GM19193 (cell line): ENCODE results near the gene ANTXR1.

Experiments used
- POLR2A ChIP-seq: IDR thresholded peaks from 4 replicates; pipeline ENCODE4 v1.6.1; 2011; ENCODE audit not compliant: insufficient read depth, insufficient read length; ENCODE audit errors: extremely low read depth

The ANTXR1 gene

DNA sequence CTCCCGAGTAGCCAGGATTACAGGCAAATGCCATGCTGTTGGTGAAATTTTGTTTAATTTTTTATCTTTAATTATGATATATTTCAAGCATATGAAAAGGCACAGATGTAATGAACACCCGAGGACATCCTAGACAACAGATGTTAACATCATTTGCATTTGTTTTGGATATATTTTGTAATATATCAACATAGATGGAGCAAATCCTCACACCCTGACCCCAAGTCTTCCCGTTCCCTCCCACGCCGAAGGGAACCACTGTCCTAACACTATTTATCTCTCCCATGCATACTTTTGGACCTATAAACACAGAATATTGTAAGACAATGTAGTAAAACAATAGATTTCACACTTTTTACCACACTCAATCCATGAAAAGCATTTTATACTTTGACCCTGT, 274.6 kb downstream of the ANTXR1 start:
- no peak for TF ChIP-seq POLR2A

DNA sequence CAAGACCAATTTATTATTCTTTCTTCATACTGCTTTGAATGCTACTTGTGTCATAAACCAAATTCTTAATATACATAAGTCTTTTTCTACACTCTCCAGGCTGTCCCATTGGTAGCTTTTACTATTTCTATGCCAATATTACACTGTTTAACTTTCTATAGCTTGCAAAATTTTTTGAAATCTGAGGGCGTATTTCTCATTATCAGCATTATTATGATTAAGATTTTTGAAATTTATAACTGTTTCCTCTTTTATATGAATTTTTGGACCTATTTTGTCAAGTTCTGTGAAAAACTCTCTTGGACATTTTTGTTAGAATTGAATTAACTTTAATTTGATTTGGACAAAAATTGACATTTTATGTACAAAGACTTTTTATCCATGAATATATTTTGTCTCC, 275.4 kb downstream of the ANTXR1 start:
- no peak for TF ChIP-seq POLR2A

DNA sequence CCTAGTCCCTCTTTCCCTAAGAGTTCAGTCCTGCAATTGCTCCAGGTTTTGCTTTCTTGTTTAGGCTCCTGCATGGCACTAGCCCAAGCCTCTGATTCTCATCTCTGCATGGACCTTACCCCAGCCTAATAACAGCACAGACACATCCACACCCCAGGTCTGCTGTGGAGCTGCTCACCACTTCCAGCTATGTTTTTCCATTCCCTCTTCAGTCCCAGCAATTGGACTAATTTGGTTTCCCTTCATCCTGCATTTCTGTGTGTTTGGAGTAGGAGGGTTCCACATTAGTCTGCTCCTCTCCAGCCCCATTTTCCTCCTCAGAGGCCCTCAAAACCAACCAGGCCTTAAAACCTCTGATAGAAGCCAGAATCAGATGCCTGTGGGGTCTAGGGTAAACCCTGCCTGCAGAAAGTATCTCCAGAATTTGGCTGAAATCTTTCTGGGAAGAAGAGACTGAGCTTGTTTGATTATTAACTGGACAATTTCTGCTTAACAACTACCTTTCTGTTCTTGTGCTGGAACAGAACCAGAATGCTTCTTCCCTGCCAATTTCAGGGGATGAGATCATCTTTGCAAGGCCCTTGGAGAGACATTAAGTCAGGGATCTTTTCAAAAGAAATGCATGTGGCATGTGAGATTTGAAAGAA, 278.1 kb downstream of the ANTXR1 start:
- TF ChIP-seq POLR2A: no peak

DNA sequence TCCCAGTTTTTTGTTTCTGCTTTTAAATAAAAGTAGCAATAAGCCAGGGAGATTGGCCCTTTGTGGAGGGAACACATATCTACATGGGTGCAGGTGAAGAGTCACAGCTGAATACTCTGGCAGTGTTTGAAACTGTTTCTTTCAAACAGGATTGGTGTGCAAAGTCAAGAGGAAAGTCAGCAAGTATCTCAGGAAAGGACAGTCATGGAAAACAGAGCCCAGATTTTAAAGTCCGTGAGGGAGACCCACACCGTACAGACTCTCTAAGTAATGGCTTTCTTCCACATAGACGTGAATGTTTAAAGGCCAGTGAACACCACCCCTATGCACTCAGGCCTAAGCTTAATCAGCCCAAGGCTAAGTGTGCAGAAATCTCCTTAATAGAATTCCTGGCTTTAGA, 278.7 kb downstream of the ANTXR1 start:
- TF ChIP-seq POLR2A: no peak

DNA sequence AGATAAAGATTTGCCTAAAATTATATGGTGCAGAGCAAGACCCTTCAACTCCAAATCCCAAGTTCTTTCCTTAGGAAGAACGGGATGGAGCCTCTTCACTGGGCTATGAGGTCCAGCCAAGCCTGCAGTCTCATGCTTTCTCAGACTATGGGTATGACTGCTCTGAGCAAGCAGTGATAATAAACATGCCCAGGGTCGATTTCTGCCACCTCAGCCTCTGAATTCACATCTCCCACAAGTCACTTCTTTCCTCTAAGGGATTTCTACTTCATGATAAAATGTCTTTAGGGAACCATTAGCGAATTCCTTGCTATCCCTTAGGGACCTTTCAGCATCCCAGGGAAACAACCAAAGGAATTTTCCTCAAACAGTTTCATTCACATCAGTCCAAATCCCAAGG, 279.3 kb downstream of the ANTXR1 start:
- TF ChIP-seq POLR2A: no peak

DNA sequence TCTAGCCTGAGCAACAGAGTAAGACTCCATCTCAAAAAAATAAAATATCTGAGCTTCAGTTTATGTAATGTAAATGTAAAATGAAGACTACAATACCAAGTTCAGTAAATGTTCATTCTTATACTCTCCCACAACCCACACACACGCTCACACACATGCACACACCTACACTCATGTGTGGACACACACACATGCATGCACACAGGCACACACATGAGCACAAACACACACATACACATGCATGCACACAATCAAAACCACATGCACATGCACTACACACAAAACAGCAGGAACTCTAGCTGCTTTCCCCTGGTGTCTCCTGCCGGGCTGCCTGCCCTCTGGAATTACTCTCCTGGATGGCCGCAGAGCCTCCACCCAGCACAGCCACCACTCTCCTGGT, 283.4 kb downstream of the ANTXR1 start:
- TF ChIP-seq POLR2A: no peak

DNA sequence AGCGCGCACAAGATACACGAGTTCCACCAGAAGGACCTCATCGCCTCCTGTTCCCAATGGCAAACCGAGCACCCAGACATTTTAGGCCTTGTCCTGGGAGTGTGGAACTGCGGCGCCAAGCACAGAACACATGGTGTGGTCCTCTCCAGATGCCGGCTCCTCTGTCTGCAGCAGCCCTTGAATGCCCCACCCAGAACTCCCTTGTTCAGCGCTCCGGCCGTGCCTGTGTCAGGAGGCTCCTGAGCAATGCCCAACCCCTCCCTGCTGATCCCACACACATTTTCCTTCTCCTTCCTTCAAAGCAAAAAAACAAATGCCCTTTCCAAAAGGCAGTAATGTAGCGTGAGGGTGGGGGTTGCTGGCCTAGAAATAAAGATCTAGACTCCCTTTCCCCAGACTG, 284.2 kb downstream of the ANTXR1 start:
- no peak for TF ChIP-seq POLR2A

DNA sequence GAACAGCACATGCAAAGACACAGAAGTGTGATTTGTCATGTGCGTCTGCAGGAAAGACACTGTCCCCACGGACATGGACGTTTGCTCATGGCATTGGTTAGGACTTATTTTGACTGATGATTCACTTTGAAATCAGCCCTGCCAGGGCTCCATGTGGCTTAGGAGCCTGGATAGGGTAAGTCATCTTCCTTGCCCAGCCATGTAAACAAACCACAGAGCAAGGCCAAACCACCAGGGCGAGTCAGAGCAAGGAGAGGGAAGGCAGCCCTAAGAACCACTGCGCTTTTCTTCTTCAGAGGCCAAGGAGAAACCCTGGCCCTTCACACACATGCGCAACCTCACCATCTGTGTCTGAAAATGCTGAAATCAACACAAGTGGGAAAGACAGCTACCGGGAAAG, 285.3 kb downstream of the ANTXR1 start:
- TF ChIP-seq POLR2A: no peak

DNA sequence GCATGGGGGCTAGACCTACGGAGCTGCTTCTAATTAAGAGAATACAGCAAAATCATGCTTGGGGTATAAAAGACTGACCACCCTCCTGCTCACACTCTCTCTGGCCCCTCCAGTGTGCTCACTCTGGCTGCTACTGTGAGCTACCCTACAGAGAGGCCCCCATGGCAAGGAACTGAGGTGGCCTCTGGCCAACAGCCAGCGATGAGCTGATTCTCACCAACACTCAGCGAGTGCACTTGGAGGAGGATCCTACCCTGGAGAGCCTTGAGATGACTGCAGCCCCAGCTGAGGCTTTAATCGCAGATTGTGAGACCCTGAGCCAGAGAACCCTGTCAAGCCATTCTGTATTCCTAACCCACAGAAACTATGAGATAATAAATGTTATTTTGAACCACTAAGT, 285.9 kb downstream of the ANTXR1 start:
- TF ChIP-seq POLR2A: no peak
